GM06990 (cell line): ENCODE measurements around the gene ENOX2.

Source experiments
- DNase-seq: peaks from one replicate; pipeline ENCODE4 v3.0.0-alpha.2; 2011; ENCODE audit not compliant: insufficient read length; ENCODE audit errors: extremely low read depth
- H3K27me3 ChIP-seq: replicated peaks from 2 replicates; pipeline ENCODE4 v1.6.0; 2011; ENCODE audit warnings: low read length; ENCODE audit not compliant: control insufficient read depth, insufficient read depth
- H3K36me3 ChIP-seq: 2 replicates; pipeline ENCODE4 v1.5.1; 2011; ENCODE audit warnings: low read length; ENCODE audit not compliant: control insufficient read depth, insufficient read depth
- H3K4me3 ChIP-seq: replicated peaks from 2 replicates; pipeline ENCODE4 v1.5.1; 2011; ENCODE audit warnings: low read depth, mild to moderate bottlenecking, control low read depth, low read length
- CTCF ChIP-seq: IDR thresholded peaks from 2 replicates; pipeline ENCODE4 v1.5.1; 2011; ENCODE audit warnings: low read length, control low read depth, mild to moderate bottlenecking, inconsistent platforms; ENCODE audit not compliant: insufficient read depth, poor library complexity, severe bottlenecking

ENOX2 gene

GRCh38 chrX:130696542-130696941 lies 206.5 kb downstream of the ENOX2 start:
- Histone ChIP-seq H3K36me3 (no peaks in the 10 kb centered on the region), H3K4me3 (no peak overlapping the region)
- TF ChIP-seq CTCF, result no peak

GRCh38 chrX:130695931-130696330 lies 207.1 kb downstream of the ENOX2 start:
- H3K27me3 ChIP-seq, result no peaks in the 10 kb centered on the region
- H3K4me3 ChIP-seq, result no peak overlapping the region
- H3K36me3 ChIP-seq, result no peaks in the 10 kb centered on the region

More at GRCh38 chrX:130696542-130696941, 206.5 kb downstream of the ENOX2 start:
- no peaks in the 10 kb centered on the region for H3K27me3 ChIP-seq
- DNase-seq, result no peak

GRCh38 chrX:130694983-130695382 lies 208.0 kb downstream of the ENOX2 start:
- no peak for DNase-seq
- no peaks in the 10 kb centered on the region for H3K27me3 ChIP-seq
- H3K36me3 ChIP-seq, result no peaks in the 10 kb centered on the region
- no peak overlapping the region for H3K4me3 ChIP-seq
- TF ChIP-seq CTCF, result no peak

More at GRCh38 chrX:130695931-130696330, 207.1 kb downstream of the ENOX2 start:
- DNase-seq, result no peak
- no peak for TF ChIP-seq CTCF

- no peaks in the 10 kb centered on the region for H3K27me3 ChIP-seq
- no peak for TF ChIP-seq CTCF
- no peaks in the 10 kb centered on the region for H3K36me3 ChIP-seq
- DNase-seq, result no peak
- H3K4me3 ChIP-seq, result no peak overlapping the region
These were observed 211.4 kb downstream of the ENOX2 start for GRCh38 chrX:130691576-130691975.

- TF ChIP-seq CTCF, result no peak
- Histone ChIP-seq H3K4me3 (no peak overlapping the region), H3K27me3 (no peaks in the 10 kb centered on the region), H3K36me3 (no peaks in the 10 kb centered on the region)
- DNase-seq, result no peak
These were observed 214.6 kb downstream of the ENOX2 start for GRCh38 chrX:130688360-130688759.

GRCh38 chrX:130682990-130683389 lies 220.0 kb downstream of the ENOX2 start:
- H3K27me3 ChIP-seq, result no peaks in the 10 kb centered on the region
- TF ChIP-seq CTCF, result no peak
- H3K36me3 ChIP-seq, result peaks cover 2% of the 10 kb centered on the region; the same call in 1 of the 2 replicates
- DNase-seq, result no peak
- H3K4me3 ChIP-seq, result no peak overlapping the region
